GM12878 (cell line): Measurements from ENCODE around the gene FAM25G. TPM values are rescaled to one million over a fixed set of nuclear protein-coding genes. Genes with fewer than 3 reads are reported as not detected.

Experiments
- ATAC-seq: fragments of 200-7000 bp; cut with Tn5 transposase; 3 replicates; pipeline ENCODE4 v1.9.1; 2020; ENCODE audit warnings: mild to moderate bottlenecking, moderate library complexity
- BruUV-seq: library from RNA; stranded (reverse); fragments of 400-500 nt; replicated peaks from 2 replicates; lab custom pipeline; 2021; lab: Mats Ljungman, UMichigan
- CTCF ChIA-PET: fragments of 300-600 bp; sonication (Branson Sonifier 250); formaldehyde crosslinking; extraction: SDS; loops from one replicate; lab custom pipeline; 2021; ENCODE audit warnings: inconsistent platforms; lab: Yijun Ruan, JAX
- POLR2A ChIA-PET: fragments of 350-600 bp; formaldehyde crosslinking; extraction: SDS; loops from one replicate; lab custom pipeline; 2021; ENCODE audit warnings: inconsistent platforms; lab: Charles Lee
- RAD21 ChIA-PET: fragments of 300-600 bp; sonication (Branson Sonifier 250); formaldehyde crosslinking; loops from one replicate; lab custom pipeline; 2023; ENCODE audit warnings: antibody characterized with exemption; ENCODE audit not compliant: unreplicated experiment; lab: Charles Lee
- SMC1A ChIA-PET: fragments of 300-600 bp; sonication (Branson Sonifier 250); formaldehyde crosslinking; loops from one replicate; lab custom pipeline; 2023; ENCODE audit not compliant: unreplicated experiment, uncharacterized antibody; lab: Charles Lee
- DNase-seq: peaks from one replicate; pipeline ENCODE4 v3.0.0-alpha.2; 2011; ENCODE audit warnings: low read depth, low spot score
- FAIRE-seq: peaks from 3 replicates; lab custom pipeline; 2011; peaks lifted over from hg19 to GRCh38; lab: Jason Lieb, UNC
- H2AFZ ChIP-seq: 2 replicates; pipeline ENCODE4 v1.6.0; 2011; ENCODE audit warnings: low read depth, low read length, control low read depth; ENCODE audit not compliant: control insufficient read depth
- H3K27ac ChIP-seq: 2 replicates; pipeline ENCODE4 v1.5.1; 2011; ENCODE audit warnings: control low read depth; ENCODE audit not compliant: control insufficient read depth, insufficient read depth
- H3K27me3 ChIP-seq, 2 experiments: replicated peaks in 1 of 2; 2 replicates each; pipeline versions ENCODE4 v1.6.0 to v1.6.1; 2011; ENCODE audit warnings: low read length in 1 of 2; ENCODE audit not compliant: control insufficient read depth in 2 of 2, insufficient read depth in 2 of 2
- H3K36me3 ChIP-seq, 2 experiments: 2 replicates each; pipeline ENCODE4 v1.5.1; 2011; ENCODE audit warnings: low read length in 1 of 2; ENCODE audit not compliant: control insufficient read depth in 2 of 2, insufficient read depth in 2 of 2
- H3K4me1 ChIP-seq: 2 replicates; pipeline ENCODE4 v1.6.1; 2011; ENCODE audit warnings: mild to moderate bottlenecking, low read length, moderate library complexity, mixed read lengths; ENCODE audit not compliant: control insufficient read depth, insufficient read depth
- H3K4me2 ChIP-seq: 2 replicates; pipeline ENCODE4 v1.6.0; 2011; ENCODE audit warnings: control low read depth; ENCODE audit not compliant: control insufficient read depth, insufficient read depth
- H3K4me3 ChIP-seq: fragments of 200-600 bp; sonication (generic); 2 replicates; pipeline ENCODE4 v1.5.1; 2016
- H3K79me2 ChIP-seq: 2 replicates; pipeline ENCODE4 v1.6.0; 2011; ENCODE audit warnings: low read length; ENCODE audit not compliant: control insufficient read depth, insufficient read depth
- H3K9ac ChIP-seq: 2 replicates; pipeline ENCODE4 v1.8.0; 2011; ENCODE audit warnings: low read length, control low read depth, mixed read lengths; ENCODE audit not compliant: control insufficient read depth, insufficient read depth
- H3K9me3 ChIP-seq: replicated peaks from 3 replicates; pipeline ENCODE4 v1.5.1; 2011; ENCODE audit warnings: mild to moderate bottlenecking, low read length; ENCODE audit not compliant: control insufficient read depth, insufficient read depth
- H4K20me1 ChIP-seq: 2 replicates; pipeline ENCODE4 v1.6.0; 2011; ENCODE audit not compliant: control insufficient read depth, insufficient read depth
- BCL11A ChIP-seq: IDR thresholded peaks from 2 replicates; pipeline ENCODE4 v1.6.1; 2011; ENCODE audit warnings: low read depth, low read length
- CHD2 ChIP-seq: IDR thresholded peaks from 2 replicates; pipeline ENCODE4 v1.6.1; 2011; ENCODE audit warnings: low read depth, low read length, improper control_type of control experiment, borderline replicate concordance
- ETV6 ChIP-seq, 2 experiments: fragments of 450-650 bp in 1 of 2; IDR thresholded peaks in 1 of 2; conservative IDR thresholded peaks in 1 of 2; 2 replicates each; pipeline ENCODE4 v1.6.1; 2014; ENCODE audit warnings: antibody characterized with exemption in 1 of 2, borderline replicate concordance in 1 of 2, low read depth in 1 of 2, mild to moderate bottlenecking in 1 of 2, moderate library complexity in 1 of 2
- MXI1 ChIP-seq: fragments of 150-350 bp; IDR thresholded peaks from 2 replicates; pipeline ENCODE4 v1.6.1; 2011; ENCODE audit warnings: low read depth, mild to moderate bottlenecking, inconsistent platforms, low read length, improper control_type of control experiment
- NRF1 ChIP-seq: conservative IDR thresholded peaks from 2 replicates; pipeline ENCODE4 v1.6.1; 2011; ENCODE audit warnings: mild to moderate bottlenecking, low read depth, low read length, improper control_type of control experiment
- RBBP5 ChIP-seq: fragments of 200-600 bp; sonication (generic); conservative IDR thresholded peaks from 2 replicates; pipeline ENCODE4 v1.6.1; 2016
- STAT1 ChIP-seq: fragments of 450-650 bp; conservative IDR thresholded peaks from 2 replicates; pipeline ENCODE4 v1.6.1; 2014; ENCODE audit warnings: antibody characterized with exemption, mild to moderate bottlenecking
- TBL1XR1 ChIP-seq: IDR thresholded peaks from 2 replicates; pipeline ENCODE4 v1.6.1; 2012; ENCODE audit warnings: low read depth, low read length, improper control_type of control experiment
- YBX1 ChIP-seq: fragments of 450-650 bp; IDR thresholded peaks from 2 replicates; pipeline ENCODE4 v1.6.1; 2016; ENCODE audit warnings: antibody characterized with exemption
- WGBS: methylation state at CpG from one replicate; pipeline ENCODE4 v1.1.6; 2016; ENCODE audit warnings: low lambda C conversion rate; ENCODE audit not compliant: insufficient replicate concordance, insufficient coverage; ENCODE audit errors: missing lambda C conversion rate; 5-methylcytosine and 5-hydroxymethylcytosine counted together
- in situ Hi-C: fragments of 300-500 bp; cut with MboI; formaldehyde crosslinking; loops from 9 replicates; pipeline ENCODE4 v1.14.3; 2018; ENCODE audit warnings: mixed read lengths
- intact Hi-C: fragments of 100-400 bp; cut with micrococcal nuclease; formaldehyde crosslinking; loops from one replicate; pipeline ENCODE4 v1.14.2; 2022; ENCODE audit not compliant: unreplicated experiment
- polyA plus RNA-seq, 11 experiments: library from polyadenylated mRNA; depleted of rRNA in 4 of 11; unstranded in 6 of 11; stranded (reverse) in 5 of 11; fragments of >200 nt; fragmentation: Nextera tagmentation in 4 of 11; fragmentation: Illumina TruSeq in 1 of 11; extraction: Ambion mirVana in 4 of 11; extraction: Trizol in 1 of 11; gene quantifications; 1 replicate in 1 of 11; 2 replicates in 10 of 11; pipeline versions ENCODE4 v1.2.1 to v1.2.3, GENCODE V29; 2011 to 2016; ENCODE audit warnings: inconsistent platforms in 2 of 11, missing spikeins in 2 of 11, low read depth in 1 of 11
- total RNA-seq, 4 experiments: library from RNA; depleted of rRNA in 3 of 4; stranded (reverse); fragments of >200 nt in 3 of 4; fragmentation: Illumina TruSeq in 1 of 4; extraction: Trizol in 1 of 4; gene quantifications; 2 replicates each; pipeline versions ENCODE4 v1.2.1 to v1.2.3, GENCODE V29; 2013 to 2021
- TF ChIP-seq, protein P1 (sequence below): fragments of 450-650 bp; IDR thresholded peaks from 2 replicates; pipeline ENCODE4 v1.6.1; 2017; ENCODE audit warnings: antibody characterized with exemption, mild to moderate bottlenecking, moderate library complexity
- TF ChIP-seq, protein P2 (sequence below): fragments of 450-650 bp; IDR thresholded peaks from 2 replicates; pipeline ENCODE4 v1.6.1; 2018; ENCODE audit warnings: mild to moderate bottlenecking, low read depth, moderate library complexity; ENCODE audit not compliant: partially characterized antibody
- TF ChIP-seq, protein P3 (sequence below): fragments of 450-650 bp; formaldehyde crosslinking; IDR thresholded peaks from 2 replicates; pipeline ENCODE4 v1.4.0; 2020; ENCODE audit warnings: mild to moderate bottlenecking, moderate library complexity
- TF ChIP-seq, protein P4 (sequence below): IDR thresholded peaks from 2 replicates; pipeline ENCODE4 v1.6.1; 2012; ENCODE audit warnings: low read depth, low read length, improper control_type of control experiment

The FAM25G gene
- total and polyA plus RNA-seq, 10 of the 15 experiments (the other 5 are each of a cell fraction or from before 2014, with no cell fraction given) = not detected

DNA sequence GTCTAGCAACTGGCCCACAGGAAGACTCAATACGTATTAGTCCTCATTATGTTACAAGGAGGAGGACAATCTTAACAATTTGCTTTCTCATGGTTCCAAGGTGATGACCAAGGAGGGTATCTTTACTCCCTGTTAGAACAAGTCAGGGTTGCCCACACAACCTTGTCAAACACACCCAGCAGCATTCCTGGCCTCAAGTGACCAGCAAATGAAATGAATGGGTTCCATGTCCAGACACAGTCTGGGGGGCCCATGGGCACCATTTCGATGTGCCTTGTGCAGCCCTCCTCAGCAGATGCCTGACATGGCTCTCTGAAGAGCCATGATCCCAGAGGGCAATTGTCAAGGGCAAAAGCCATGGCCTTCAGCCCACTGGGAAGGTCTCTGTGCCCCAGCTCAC, 48.4 kb downstream of the FAM25G start:
- ChIA-PET CTCF (no interaction called here), POLR2A (no interaction called here), SMC1A (no interaction called here), RAD21 (no interaction called here)
- H4K20me1 ChIP-seq = no peaks in the 10 kb centered on the region
- TF ChIP-seq BCL11A = no peak
- TF ChIP-seq TBL1XR1 = no peak
- TF ChIP-seq, protein P1, sequence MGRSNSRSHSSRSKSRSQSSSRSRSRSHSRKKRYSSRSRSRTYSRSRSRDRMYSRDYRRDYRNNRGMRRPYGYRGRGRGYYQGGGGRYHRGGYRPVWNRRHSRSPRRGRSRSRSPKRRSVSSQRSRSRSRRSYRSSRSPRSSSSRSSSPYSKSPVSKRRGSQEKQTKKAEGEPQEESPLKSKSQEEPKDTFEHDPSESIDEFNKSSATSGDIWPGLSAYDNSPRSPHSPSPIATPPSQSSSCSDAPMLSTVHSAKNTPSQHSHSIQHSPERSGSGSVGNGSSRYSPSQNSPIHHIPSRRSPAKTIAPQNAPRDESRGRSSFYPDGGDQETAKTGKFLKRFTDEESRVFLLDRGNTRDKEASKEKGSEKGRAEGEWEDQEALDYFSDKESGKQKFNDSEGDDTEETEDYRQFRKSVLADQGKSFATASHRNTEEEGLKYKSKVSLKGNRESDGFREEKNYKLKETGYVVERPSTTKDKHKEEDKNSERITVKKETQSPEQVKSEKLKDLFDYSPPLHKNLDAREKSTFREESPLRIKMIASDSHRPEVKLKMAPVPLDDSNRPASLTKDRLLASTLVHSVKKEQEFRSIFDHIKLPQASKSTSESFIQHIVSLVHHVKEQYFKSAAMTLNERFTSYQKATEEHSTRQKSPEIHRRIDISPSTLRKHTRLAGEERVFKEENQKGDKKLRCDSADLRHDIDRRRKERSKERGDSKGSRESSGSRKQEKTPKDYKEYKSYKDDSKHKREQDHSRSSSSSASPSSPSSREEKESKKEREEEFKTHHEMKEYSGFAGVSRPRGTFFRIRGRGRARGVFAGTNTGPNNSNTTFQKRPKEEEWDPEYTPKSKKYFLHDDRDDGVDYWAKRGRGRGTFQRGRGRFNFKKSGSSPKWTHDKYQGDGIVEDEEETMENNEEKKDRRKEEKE = no peak
- TF ChIP-seq, protein P2, sequence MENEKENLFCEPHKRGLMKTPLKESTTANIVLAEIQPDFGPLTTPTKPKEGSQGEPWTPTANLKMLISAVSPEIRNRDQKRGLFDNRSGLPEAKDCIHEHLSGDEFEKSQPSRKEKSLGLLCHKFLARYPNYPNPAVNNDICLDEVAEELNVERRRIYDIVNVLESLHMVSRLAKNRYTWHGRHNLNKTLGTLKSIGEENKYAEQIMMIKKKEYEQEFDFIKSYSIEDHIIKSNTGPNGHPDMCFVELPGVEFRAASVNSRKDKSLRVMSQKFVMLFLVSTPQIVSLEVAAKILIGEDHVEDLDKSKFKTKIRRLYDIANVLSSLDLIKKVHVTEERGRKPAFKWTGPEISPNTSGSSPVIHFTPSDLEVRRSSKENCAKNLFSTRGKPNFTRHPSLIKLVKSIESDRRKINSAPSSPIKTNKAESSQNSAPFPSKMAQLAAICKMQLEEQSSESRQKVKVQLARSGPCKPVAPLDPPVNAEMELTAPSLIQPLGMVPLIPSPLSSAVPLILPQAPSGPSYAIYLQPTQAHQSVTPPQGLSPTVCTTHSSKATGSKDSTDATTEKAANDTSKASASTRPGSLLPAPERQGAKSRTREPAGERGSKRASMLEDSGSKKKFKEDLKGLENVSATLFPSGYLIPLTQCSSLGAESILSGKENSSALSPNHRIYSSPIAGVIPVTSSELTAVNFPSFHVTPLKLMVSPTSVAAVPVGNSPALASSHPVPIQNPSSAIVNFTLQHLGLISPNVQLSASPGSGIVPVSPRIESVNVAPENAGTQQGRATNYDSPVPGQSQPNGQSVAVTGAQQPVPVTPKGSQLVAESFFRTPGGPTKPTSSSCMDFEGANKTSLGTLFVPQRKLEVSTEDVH = no peak
- no peak for TF ChIP-seq YBX1
- TF ChIP-seq RBBP5 = no peak
- TF ChIP-seq MXI1 = no peak
- no peak for TF ChIP-seq ETV6 (conservative IDR thresholded peaks at IDR 0.05 in 1 of 2, IDR thresholded peaks at IDR 0.05 in 1 of 2; ENCODE audit: borderline replicate concordance in 1 of 2, low read depth in 1 of 2)
- TF ChIP-seq STAT1 = no peak
- no peak for TF ChIP-seq CHD2
- TF ChIP-seq, protein P3, sequence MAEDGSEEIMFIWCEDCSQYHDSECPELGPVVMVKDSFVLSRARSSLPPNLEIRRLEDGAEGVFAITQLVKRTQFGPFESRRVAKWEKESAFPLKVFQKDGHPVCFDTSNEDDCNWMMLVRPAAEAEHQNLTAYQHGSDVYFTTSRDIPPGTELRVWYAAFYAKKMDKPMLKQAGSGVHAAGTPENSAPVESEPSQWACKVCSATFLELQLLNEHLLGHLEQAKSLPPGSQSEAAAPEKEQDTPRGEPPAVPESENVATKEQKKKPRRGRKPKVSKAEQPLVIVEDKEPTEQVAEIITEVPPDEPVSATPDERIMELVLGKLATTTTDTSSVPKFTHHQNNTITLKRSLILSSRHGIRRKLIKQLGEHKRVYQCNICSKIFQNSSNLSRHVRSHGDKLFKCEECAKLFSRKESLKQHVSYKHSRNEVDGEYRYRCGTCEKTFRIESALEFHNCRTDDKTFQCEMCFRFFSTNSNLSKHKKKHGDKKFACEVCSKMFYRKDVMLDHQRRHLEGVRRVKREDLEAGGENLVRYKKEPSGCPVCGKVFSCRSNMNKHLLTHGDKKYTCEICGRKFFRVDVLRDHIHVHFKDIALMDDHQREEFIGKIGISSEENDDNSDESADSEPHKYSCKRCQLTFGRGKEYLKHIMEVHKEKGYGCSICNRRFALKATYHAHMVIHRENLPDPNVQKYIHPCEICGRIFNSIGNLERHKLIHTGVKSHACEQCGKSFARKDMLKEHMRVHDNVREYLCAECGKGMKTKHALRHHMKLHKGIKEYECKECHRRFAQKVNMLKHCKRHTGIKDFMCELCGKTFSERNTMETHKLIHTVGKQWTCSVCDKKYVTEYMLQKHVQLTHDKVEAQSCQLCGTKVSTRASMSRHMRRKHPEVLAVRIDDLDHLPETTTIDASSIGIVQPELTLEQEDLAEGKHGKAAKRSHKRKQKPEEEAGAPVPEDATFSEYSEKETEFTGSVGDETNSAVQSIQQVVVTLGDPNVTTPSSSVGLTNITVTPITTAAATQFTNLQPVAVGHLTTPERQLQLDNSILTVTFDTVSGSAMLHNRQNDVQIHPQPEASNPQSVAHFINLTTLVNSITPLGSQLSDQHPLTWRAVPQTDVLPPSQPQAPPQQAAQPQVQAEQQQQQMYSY (CRISPR knock-in tag) = no peak
- no peak for TF ChIP-seq NRF1
- TF ChIP-seq, protein P4, sequence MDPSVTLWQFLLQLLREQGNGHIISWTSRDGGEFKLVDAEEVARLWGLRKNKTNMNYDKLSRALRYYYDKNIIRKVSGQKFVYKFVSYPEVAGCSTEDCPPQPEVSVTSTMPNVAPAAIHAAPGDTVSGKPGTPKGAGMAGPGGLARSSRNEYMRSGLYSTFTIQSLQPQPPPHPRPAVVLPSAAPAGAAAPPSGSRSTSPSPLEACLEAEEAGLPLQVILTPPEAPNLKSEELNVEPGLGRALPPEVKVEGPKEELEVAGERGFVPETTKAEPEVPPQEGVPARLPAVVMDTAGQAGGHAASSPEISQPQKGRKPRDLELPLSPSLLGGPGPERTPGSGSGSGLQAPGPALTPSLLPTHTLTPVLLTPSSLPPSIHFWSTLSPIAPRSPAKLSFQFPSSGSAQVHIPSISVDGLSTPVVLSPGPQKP = no peak
- intact Hi-C loops = no loop called here
- peaks cover 0 to 2% of the 10 kb centered on the region in 2 experiments; a peak in 2 of 4 replicates for H3K27me3 ChIP-seq
- no peaks in the 10 kb centered on the region; the same call in 2 of the 3 replicates for H3K9me3 ChIP-seq
- no peaks in the 10 kb centered on the region for H3K79me2 ChIP-seq
- H2AFZ ChIP-seq = no peak overlapping the region
- H3K4me1 ChIP-seq = no peaks in the 10 kb centered on the region
- no peak overlapping the region for H3K4me3 ChIP-seq
- H3K36me3 ChIP-seq = no peaks in the 10 kb centered on the region
- BruUV-seq = no TSS peak
- no peak overlapping the region for H3K9ac ChIP-seq
- DNase-seq (no peak), ATAC-seq (no peak), FAIRE-seq (no peak)
- no peak overlapping the region for H3K27ac ChIP-seq
- WGBS = 0% methylated on average over 2 of the region's 2 CpGs
- H3K4me2 ChIP-seq = no peak overlapping the region
- in situ Hi-C loops = no loop called here
